ENCODE measurements around the gene ELAPOR1. TPM values are rescaled to one million over a fixed set of nuclear protein-coding genes. Genes with fewer than 3 reads are reported as not detected.
A peak's percentile ranks its signal among the peaks of the same experiment; 100 is the strongest.

ELAPOR1 gene
- total RNA-seq, 2 experiments from 2014 or later, result 6.3 TPM

- Mint-ChIP-seq H3K36me3 (ENCODE audit: low read depth) (peaks cover 14% of the 10 kb centered on the region), H3K4me1 (peaks cover 14% of the 10 kb centered on the region), H3K27me3 (no peaks in the 10 kb centered on the region), H3K9me3 (no peaks in the 10 kb centered on the region), H3K4me3 (no peak overlapping the region), H3K27ac (no peak overlapping the region)
- ChIA-PET CTCF (interaction anchor here (0.8 kb wide), 2 partner anchors 8 to 428 kb away, joined by 3 to 4 read pairs; a partner anchor contains a TSS), POLR2A (no interaction called here)
- no peak for DNase-seq
These were observed 9.4 kb upstream of the ELAPOR1 start for GRCh38 chr1:109104364-109105151.

- H3K4me1 Mint-ChIP-seq, result peaks cover 10% of the 10 kb centered on the region
- no peak overlapping the region for H3K4me3 Mint-ChIP-seq
- H3K9me3 Mint-ChIP-seq, result no peaks in the 10 kb centered on the region
- POLR2A ChIA-PET, result no interaction called here
- peaks cover 11% of the 10 kb centered on the region for H3K36me3 Mint-ChIP-seq (ENCODE audit: low read depth)
- no peak for DNase-seq
- CTCF ChIA-PET, result no interaction called here
- H3K27ac Mint-ChIP-seq, result no peak overlapping the region
- H3K27me3 Mint-ChIP-seq, result peaks cover 8% of the 10 kb centered on the region
These were observed 8.0 kb upstream of the ELAPOR1 start for GRCh38 chr1:109105881-109106280.

- Mint-ChIP-seq H3K4me1 (peaks cover 13% of the 10 kb centered on the region), H3K4me3 (no peak overlapping the region), H3K27me3 (peaks cover 13% of the 10 kb centered on the region), H3K36me3 (ENCODE audit: low read depth) (peaks cover 11% of the 10 kb centered on the region), H3K27ac (no peak overlapping the region), H3K9me3 (no peaks in the 10 kb centered on the region)
- CTCF ChIA-PET, result interaction anchor here (0.5 to 6.1 kb wide), 2 partner anchors 7 to 439 kb away, joined by 4 to 77 read pairs; no protein-coding TSS in a partner anchor
- POLR2A ChIA-PET, result no interaction called here
- no peak for DNase-seq
These were observed 6.1 kb upstream of the ELAPOR1 start for GRCh38 chr1:109107785-109108184.

- Mint-ChIP-seq H3K4me1 (peaks cover 30% of the 10 kb centered on the region), H3K4me3 (no peak overlapping the region), H3K27ac (no peak overlapping the region), H3K27me3 (peaks cover 20% of the 10 kb centered on the region), H3K9me3 (no peaks in the 10 kb centered on the region), H3K36me3 (ENCODE audit: low read depth) (no peaks in the 10 kb centered on the region)
- POLR2A ChIA-PET, result interaction anchor here (1.1 kb wide), 2 partner anchors 10 to 19 kb away, joined by 3 to 4 read pairs; partner anchors contain the start of gene TMEM167B
- DNase-seq, result no peak
- CTCF ChIA-PET, result interaction anchor here (0.6 to 6.1 kb wide), 2 partner anchors 9 to 13 kb away, joined by 3 to 77 read pairs; no protein-coding TSS in a partner anchor
These were observed 4.0 kb upstream of the ELAPOR1 start for GRCh38 chr1:109109906-109110305.

- Mint-ChIP-seq H3K4me1 (peaks cover 34% of the 10 kb centered on the region), H3K4me3 (no peak overlapping the region), H3K9me3 (no peaks in the 10 kb centered on the region), H3K36me3 (ENCODE audit: low read depth) (no peaks in the 10 kb centered on the region), H3K27me3 (peaks cover 20% of the 10 kb centered on the region), H3K27ac (no peak overlapping the region)
- POLR2A ChIA-PET, result interaction anchor here (1.1 kb wide), 1 partner anchor 21 kb away, joined by 3 read pairs; the partner anchor contains the start of gene TMEM167B
- no peak for DNase-seq
- CTCF ChIA-PET, result interaction anchor here (1.2 to 6.1 kb wide), 9 partner anchors 9 to 135 kb away, joined by 3 to 77 read pairs (median 4); partner anchors contain the start of gene WDR47
These were observed 2.4 kb upstream of the ELAPOR1 start for GRCh38 chr1:109111386-109112055.

- CTCF ChIA-PET, result interaction anchor here (0.5 to 6.1 kb wide), 22 partner anchors 8 to 281 kb away, joined by 3 to 77 read pairs (median 4); partner anchors contain the start of genes TMEM167B and WDR47
- POLR2A ChIA-PET, result no interaction called here
These were observed 1.8 kb upstream of the ELAPOR1 start for GRCh38 chr1:109112056-109112651.

GRCh38 chr1:109112652-109113285, 1.1 kb upstream of the ELAPOR1 start:
- CTCF ChIA-PET, result interaction anchor here (0.5 to 6.1 kb wide), 26 partner anchors 8 to 292 kb away, joined by 3 to 77 read pairs (median 4); partner anchors contain the start of genes TAF13 and TMEM167B
- DNase-seq, result peak; percentile 90
- Mint-ChIP-seq H3K4me1 (peaks cover 30% of the 10 kb centered on the region), H3K27me3 (peaks cover 22% of the 10 kb centered on the region), H3K36me3 (ENCODE audit: low read depth) (no peaks in the 10 kb centered on the region), H3K27ac (peak overlapping the region; percentile 81), H3K9me3 (no peaks in the 10 kb centered on the region), H3K4me3 (peak overlapping the region; percentile 76)
- POLR2A ChIA-PET, result interaction anchor here (0.6 kb wide), 1 partner anchor 126 kb away, joined by 3 read pairs; no protein-coding TSS in a partner anchor

More at GRCh38 chr1:109112056-109112651, 1.8 kb upstream of the ELAPOR1 start:
- DNase-seq, result peak; percentile 25
- H3K27me3 Mint-ChIP-seq, result peaks cover 20% of the 10 kb centered on the region
- H3K27ac Mint-ChIP-seq, result no peak overlapping the region
- peaks cover 30% of the 10 kb centered on the region for H3K4me1 Mint-ChIP-seq
- no peaks in the 10 kb centered on the region for H3K36me3 Mint-ChIP-seq (ENCODE audit: low read depth)
- peak overlapping the region; percentile 76 for H3K4me3 Mint-ChIP-seq
- H3K9me3 Mint-ChIP-seq, result no peaks in the 10 kb centered on the region

GRCh38 chr1:109114342-109114674, 393 bp downstream of the ELAPOR1 start:
- H3K36me3 Mint-ChIP-seq (ENCODE audit: low read depth), result no peaks in the 10 kb centered on the region
- CTCF ChIA-PET, result interaction anchor here (0.8 to 2.9 kb wide), 6 partner anchors 14 to 431 kb away, joined by 3 to 19 read pairs (median 4); no protein-coding TSS in a partner anchor
- H3K4me3 Mint-ChIP-seq, result peak overlapping the region; percentile 76
- no peaks in the 10 kb centered on the region for H3K9me3 Mint-ChIP-seq
- peaks cover 22% of the 10 kb centered on the region for H3K27me3 Mint-ChIP-seq
- no peak overlapping the region for H3K27ac Mint-ChIP-seq
- DNase-seq, result no peak
- POLR2A ChIA-PET, result no interaction called here
- H3K4me1 Mint-ChIP-seq, result peaks cover 30% of the 10 kb centered on the region

- H3K27me3 Mint-ChIP-seq, result peaks cover 16% of the 10 kb centered on the region
- peaks cover 30% of the 10 kb centered on the region for H3K4me1 Mint-ChIP-seq
- CTCF ChIA-PET, result interaction anchor here (1.0 to 2.9 kb wide), 2 partner anchors 14 to 15 kb away, joined by 3 to 19 read pairs; no protein-coding TSS in a partner anchor
- H3K36me3 Mint-ChIP-seq (ENCODE audit: low read depth), result no peaks in the 10 kb centered on the region
- H3K9me3 Mint-ChIP-seq, result no peaks in the 10 kb centered on the region
- DNase-seq, result no peak
- H3K4me3 Mint-ChIP-seq, result no peak overlapping the region
- no peak overlapping the region for H3K27ac Mint-ChIP-seq
- POLR2A ChIA-PET, result interaction anchor here (0.7 kb wide), 1 partner anchor 16 kb away, joined by 3 read pairs; no protein-coding TSS in a partner anchor
These were observed 1.8 kb downstream of the ELAPOR1 start for GRCh38 chr1:109115685-109116084.

GRCh38 chr1:109116286-109116685, 2.4 kb downstream of the ELAPOR1 start:
- Mint-ChIP-seq H3K36me3 (ENCODE audit: low read depth) (no peaks in the 10 kb centered on the region), H3K4me3 (no peak overlapping the region), H3K4me1 (peaks cover 30% of the 10 kb centered on the region), H3K9me3 (no peaks in the 10 kb centered on the region), H3K27me3 (peaks cover 13% of the 10 kb centered on the region), H3K27ac (no peak overlapping the region)
- no peak for DNase-seq
- CTCF ChIA-PET, result interaction anchor here (0.6 to 2.9 kb wide), 3 partner anchors 13 to 220 kb away, joined by 3 to 19 read pairs (median 4); no protein-coding TSS in a partner anchor
- POLR2A ChIA-PET, result interaction anchor here (0.7 kb wide), 1 partner anchor 17 kb away, joined by 3 read pairs; no protein-coding TSS in a partner anchor

GRCh38 chr1:109118089-109118488, 4.2 kb downstream of the ELAPOR1 start:
- Mint-ChIP-seq H3K4me1 (peaks cover 18% of the 10 kb centered on the region), H3K36me3 (ENCODE audit: low read depth) (no peaks in the 10 kb centered on the region), H3K27ac (no peak overlapping the region), H3K4me3 (no peak overlapping the region), H3K27me3 (peaks cover 8% of the 10 kb centered on the region), H3K9me3 (no peaks in the 10 kb centered on the region)
- DNase-seq, result no peak
- ChIA-PET CTCF (interaction anchor here (0.6 kb wide), 1 partner anchor 1493 kb away, joined by 4 read pairs; no protein-coding TSS in a partner anchor), POLR2A (interaction anchor here (0.7 kb wide), 1 partner anchor 13 kb away, joined by 7 read pairs; no protein-coding TSS in a partner anchor)

GRCh38 chr1:109120356-109120755, 6.4 kb downstream of the ELAPOR1 start:
- Mint-ChIP-seq H3K27me3 (peaks cover 1% of the 10 kb centered on the region), H3K4me3 (no peak overlapping the region), H3K9me3 (no peaks in the 10 kb centered on the region), H3K4me1 (peaks cover 2% of the 10 kb centered on the region), H3K36me3 (ENCODE audit: low read depth) (no peaks in the 10 kb centered on the region), H3K27ac (no peak overlapping the region)
- CTCF ChIA-PET, result interaction anchor here (0.7 to 1.7 kb wide), 4 partner anchors 9 to 137 kb away, joined by 3 to 4 read pairs (median 3); partner anchors contain the start of gene TAF13
- POLR2A ChIA-PET, result interaction anchor here (0.6 kb wide), 1 partner anchor 98 kb away, joined by 3 read pairs; no protein-coding TSS in a partner anchor
- no peak for DNase-seq
